GM23248 (cell line): ENCODE results near the gene ADGRG1.

Source experiments
- EZH2 ChIP-seq: fragments of 200-600 bp; sonication (generic); IDR thresholded peaks from 2 replicates; pipeline ENCODE4 v1.6.1; 2018; ENCODE audit warnings: antibody characterized with exemption, mild to moderate bottlenecking; ENCODE audit not compliant: insufficient read depth, poor library complexity, severe bottlenecking
- EZH2phosphoT487 ChIP-seq: fragments of 200-600 bp; sonication (generic); IDR thresholded peaks from 2 replicates; pipeline ENCODE4 v1.6.1; 2018; ENCODE audit warnings: antibody characterized with exemption, moderate library complexity, mild to moderate bottlenecking, low read depth; ENCODE audit not compliant: insufficient read depth

DNA sequence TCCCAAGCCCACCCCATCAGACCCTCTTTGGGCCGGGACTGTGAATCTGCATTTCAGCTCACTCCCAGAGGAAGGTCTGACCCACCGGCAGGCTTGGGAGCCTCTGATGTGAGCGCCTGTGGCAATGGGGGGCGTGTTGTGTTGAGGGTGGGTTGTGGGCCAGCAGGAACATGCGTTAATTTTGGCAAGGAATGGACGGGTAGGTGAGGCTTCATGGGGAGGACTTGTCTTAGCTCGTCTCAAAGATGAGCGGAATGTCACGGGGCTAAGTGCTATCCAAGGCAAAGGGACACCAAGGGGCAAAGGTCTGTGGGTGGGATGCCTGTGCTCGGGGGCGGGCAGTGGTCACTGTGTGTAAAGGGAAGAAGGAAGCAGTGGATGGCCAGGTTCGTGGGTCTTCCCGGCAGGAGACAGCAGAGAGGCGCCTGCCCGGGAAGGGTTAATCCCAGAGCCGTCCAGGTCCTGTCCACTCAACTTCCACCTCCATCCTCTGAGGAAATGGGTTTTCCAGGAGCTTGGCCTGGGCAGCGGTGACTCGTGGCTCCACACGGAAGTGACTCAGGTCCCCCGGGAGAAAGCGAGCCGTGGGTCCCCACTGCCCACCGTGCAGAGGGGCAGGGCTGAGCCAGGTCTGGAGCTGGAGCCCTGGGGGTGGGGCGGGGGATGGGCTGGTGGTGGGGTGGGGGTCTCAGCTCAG is 17.4 kb downstream of the ADGRG1 start:
- TF ChIP-seq EZH2 (no peak), EZH2phosphoT487 (no peak)
